ENCODE measurements around the gene MT4. TPM values are rescaled to one million over a fixed set of nuclear protein-coding genes. Genes with fewer than 3 reads are reported as not detected.

MT4 gene
- total RNA-seq, 1 experiment from 2014 or later: not detected

DNA sequence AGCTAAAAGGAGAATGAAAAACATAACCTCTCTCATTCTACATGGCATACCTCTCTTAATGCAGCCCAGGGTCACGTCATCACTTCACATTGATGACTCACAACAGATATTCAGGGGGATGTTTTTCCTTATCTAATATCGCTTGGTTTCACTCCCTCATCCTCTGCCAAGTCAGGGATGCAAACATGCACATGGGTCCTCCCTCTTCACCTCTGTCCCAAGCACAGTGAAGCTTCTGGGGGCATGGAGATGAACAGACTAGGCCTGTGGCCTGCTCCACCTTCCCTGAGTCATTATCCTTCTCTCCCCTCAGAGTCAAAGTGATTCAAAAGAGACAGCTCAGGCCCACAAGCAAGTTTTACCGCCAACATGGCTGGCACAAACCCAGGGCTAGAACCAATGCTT lies 41.2 kb downstream of the MT4 start:
- no peaks in the 10 kb centered on the region for H3K36me3 Mint-ChIP-seq (ENCODE audit: insufficient read depth, unreplicated experiment)
- ChIA-PET POLR2A (interaction anchor here (0.5 kb wide), 1 partner anchor 59 kb away, joined by 4 read pairs; no protein-coding TSS in a partner anchor), CTCF (interaction anchor here (5.3 kb wide), 1 partner anchor 96 kb away, joined by 95 read pairs; no protein-coding TSS in a partner anchor)
- H3K4me3 Mint-ChIP-seq (ENCODE audit: unreplicated experiment): no peak overlapping the region
- H3K9me3 Mint-ChIP-seq (ENCODE audit: unreplicated experiment): no peaks in the 10 kb centered on the region
- intact Hi-C loops (cut with micrococcal nuclease; ENCODE audit: unreplicated experiment): loop anchor here (5.0 kb wide), 1 partner anchor 51 kb away; the partner anchor contains the start of gene MT1F
- H3K27ac Mint-ChIP-seq (ENCODE audit: unreplicated experiment): no peak overlapping the region
- no peak for DNase-seq
- BruUV-seq (replicated peaks): no TSS peak
- Histone ChIP-seq H3K36me3 (ENCODE audit: control insufficient read depth, insufficient read depth, low read length) (no peaks in the 10 kb centered on the region), H3K9me3 (no peaks in the 10 kb centered on the region), H3K27me3 (replicated peaks; ENCODE audit: control insufficient read depth, insufficient read depth, low read length) (no peaks in the 10 kb centered on the region; the same call in 1 of the 2 replicates), H3K4me1 (peaks cover 11% of the 10 kb centered on the region; the same call in 1 of the 2 replicates), H3K4me3 (ENCODE audit: low read depth, low read length) (no peak overlapping the region)
- H3K4me1 Mint-ChIP-seq (ENCODE audit: low read depth, unreplicated experiment): peaks cover 20% of the 10 kb centered on the region
- TF ChIP-seq, protein P1, sequence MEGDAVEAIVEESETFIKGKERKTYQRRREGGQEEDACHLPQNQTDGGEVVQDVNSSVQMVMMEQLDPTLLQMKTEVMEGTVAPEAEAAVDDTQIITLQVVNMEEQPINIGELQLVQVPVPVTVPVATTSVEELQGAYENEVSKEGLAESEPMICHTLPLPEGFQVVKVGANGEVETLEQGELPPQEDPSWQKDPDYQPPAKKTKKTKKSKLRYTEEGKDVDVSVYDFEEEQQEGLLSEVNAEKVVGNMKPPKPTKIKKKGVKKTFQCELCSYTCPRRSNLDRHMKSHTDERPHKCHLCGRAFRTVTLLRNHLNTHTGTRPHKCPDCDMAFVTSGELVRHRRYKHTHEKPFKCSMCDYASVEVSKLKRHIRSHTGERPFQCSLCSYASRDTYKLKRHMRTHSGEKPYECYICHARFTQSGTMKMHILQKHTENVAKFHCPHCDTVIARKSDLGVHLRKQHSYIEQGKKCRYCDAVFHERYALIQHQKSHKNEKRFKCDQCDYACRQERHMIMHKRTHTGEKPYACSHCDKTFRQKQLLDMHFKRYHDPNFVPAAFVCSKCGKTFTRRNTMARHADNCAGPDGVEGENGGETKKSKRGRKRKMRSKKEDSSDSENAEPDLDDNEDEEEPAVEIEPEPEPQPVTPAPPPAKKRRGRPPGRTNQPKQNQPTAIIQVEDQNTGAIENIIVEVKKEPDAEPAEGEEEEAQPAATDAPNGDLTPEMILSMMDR (IDR thresholded peaks at IDR 0.05; ENCODE audit: insufficient read depth in 1 of 2, low read depth in 1 of 2, low read length in 1 of 2, severe bottlenecking in 1 of 2, unreplicated experiment in 1 of 2): no peak
- H3K27me3 Mint-ChIP-seq (ENCODE audit: insufficient read depth, unreplicated experiment): peaks cover 6% of the 10 kb centered on the region

- ChIA-PET POLR2A (no interaction called here), CTCF (interaction anchor here (5.3 kb wide), 1 partner anchor 95 kb away, joined by 95 read pairs; no protein-coding TSS in a partner anchor)
- no peaks in the 10 kb centered on the region for H3K36me3 Mint-ChIP-seq (ENCODE audit: insufficient read depth, unreplicated experiment)
- Histone ChIP-seq H3K9me3 (no peaks in the 10 kb centered on the region), H3K27me3 (replicated peaks; ENCODE audit: control insufficient read depth, insufficient read depth, low read length) (no peaks in the 10 kb centered on the region; the same call in 1 of the 2 replicates), H3K36me3 (ENCODE audit: control insufficient read depth, insufficient read depth, low read length) (no peaks in the 10 kb centered on the region), H3K4me3 (ENCODE audit: low read depth, low read length) (no peak overlapping the region), H3K4me1 (peaks cover 11% of the 10 kb centered on the region; the same call in 1 of the 2 replicates)
- intact Hi-C loops (cut with micrococcal nuclease; ENCODE audit: unreplicated experiment): loop anchor here (5.0 kb wide), 1 partner anchor 51 kb away; the partner anchor contains the start of gene MT1F
- H3K4me3 Mint-ChIP-seq (ENCODE audit: unreplicated experiment): no peak overlapping the region
- BruUV-seq (replicated peaks): no TSS peak
- DNase-seq: no peak
- peaks cover 6% of the 10 kb centered on the region for H3K27me3 Mint-ChIP-seq (ENCODE audit: insufficient read depth, unreplicated experiment)
- peaks cover 25% of the 10 kb centered on the region for H3K4me1 Mint-ChIP-seq (ENCODE audit: low read depth, unreplicated experiment)
- H3K9me3 Mint-ChIP-seq (ENCODE audit: unreplicated experiment): no peaks in the 10 kb centered on the region
- no peak overlapping the region for H3K27ac Mint-ChIP-seq (ENCODE audit: unreplicated experiment)
- TF ChIP-seq, protein P1 (IDR thresholded peaks at IDR 0.05; ENCODE audit: insufficient read depth in 1 of 2, low read depth in 1 of 2, low read length in 1 of 2, severe bottlenecking in 1 of 2, unreplicated experiment in 1 of 2): no peak
Measured at GRCh38 chr16:56606476-56607108, 41.7 kb downstream of the MT4 start.

- H3K4me3 ChIP-seq (ENCODE audit: low read depth, low read length): no peak overlapping the region
- intact Hi-C loops (cut with micrococcal nuclease; ENCODE audit: unreplicated experiment): loop anchor here (5.0 kb wide), 1 partner anchor 50 kb away; the partner anchor contains the start of gene MT1F
- POLR2A ChIA-PET: no interaction called here
- H3K27me3 Mint-ChIP-seq (ENCODE audit: insufficient read depth, unreplicated experiment): peaks cover 4% of the 10 kb centered on the region
- no peak for DNase-seq
- TF ChIP-seq, protein P1 (IDR thresholded peaks at IDR 0.05; ENCODE audit: insufficient read depth in 1 of 2, low read depth in 1 of 2, low read length in 1 of 2, severe bottlenecking in 1 of 2, unreplicated experiment in 1 of 2): no peak
- peaks cover 11% of the 10 kb centered on the region; the same call in 1 of the 2 replicates for H3K4me1 ChIP-seq
- no peaks in the 10 kb centered on the region; the same call in 1 of the 2 replicates for H3K27me3 ChIP-seq (replicated peaks; ENCODE audit: control insufficient read depth, insufficient read depth, low read length)
- no peaks in the 10 kb centered on the region for H3K9me3 Mint-ChIP-seq (ENCODE audit: unreplicated experiment)
- H3K4me1 Mint-ChIP-seq (ENCODE audit: low read depth, unreplicated experiment): peaks cover 25% of the 10 kb centered on the region
- H3K36me3 ChIP-seq (ENCODE audit: control insufficient read depth, insufficient read depth, low read length): no peaks in the 10 kb centered on the region
- no peak overlapping the region for H3K4me3 Mint-ChIP-seq (ENCODE audit: unreplicated experiment)
- CTCF ChIA-PET: interaction anchor here (5.3 kb wide), 1 partner anchor 94 kb away, joined by 95 read pairs; no protein-coding TSS in a partner anchor
- no peaks in the 10 kb centered on the region for H3K9me3 ChIP-seq
- H3K36me3 Mint-ChIP-seq (ENCODE audit: insufficient read depth, unreplicated experiment): no peaks in the 10 kb centered on the region
- BruUV-seq (replicated peaks): no TSS peak
- H3K27ac Mint-ChIP-seq (ENCODE audit: unreplicated experiment): peak overlapping the region; percentile 66
Measured at GRCh38 chr16:56607109-56607618, 42.3 kb downstream of the MT4 start.

Data from Caco-2 (cell line).